Esophagus squamous epithelium (tissue), 5 donors: Measurements from ENCODE around the gene PAPSS2. TPM values are rescaled to one million over a fixed set of nuclear protein-coding genes. Genes with fewer than 3 reads are reported as not detected.
A peak's percentile ranks its signal among the peaks of the same experiment; 100 is the strongest.

ENCODE experiments used
- DNase-seq: peaks from one replicate; lab custom pipeline; 2025; lab: John Stamatoyannopoulos, UW
- H3K27ac ChIP-seq, 4 donors: fragments of 200-600 bp; sonication (generic); one replicate each; pipeline ENCODE4 v1.5.1; 2016 to 2019; ENCODE audit warnings: mild to moderate bottlenecking in 1 of 4
- H3K27me3 ChIP-seq, 4 donors: fragments of 200-600 bp; sonication (generic); 1 replicate in 3 of 4; 2 replicates in 1 of 4; pipeline versions ENCODE4 v1.5.1 to v1.6.0; 2017 to 2021; ENCODE audit warnings: antibody characterized with exemption in 1 of 4
- H3K36me3 ChIP-seq, 3 donors: fragments of 200-600 bp; sonication (generic); one replicate each; pipeline ENCODE4 v1.5.1; 2016 to 2019
- H3K4me1 ChIP-seq, 3 donors: fragments of 200-600 bp; sonication (generic); one replicate each; pipeline ENCODE4 v1.5.1; 2017 to 2019
- H3K4me3 ChIP-seq, 4 donors: fragments of 200-600 bp; sonication (generic); 1 replicate in 3 of 4; 2 replicates in 1 of 4; pipeline ENCODE4 v1.5.1; 2016 to 2019; ENCODE audit warnings: mild to moderate bottlenecking in 2 of 4, moderate library complexity in 1 of 4
- H3K9me3 ChIP-seq, 3 donors: fragments of 200-600 bp; sonication (generic); one replicate each; pipeline ENCODE4 v1.5.1; 2016 to 2019
- POLR2A ChIP-seq, 4 donors: fragments of 450-650 bp; IDR thresholded peaks; one replicate each; pipeline ENCODE4 v1.6.1; 2017; ENCODE audit warnings: antibody characterized with exemption in 4 of 4, mild to moderate bottlenecking in 4 of 4, moderate library complexity in 3 of 4
- WGBS, 2 donors: methylation state at CpG; one replicate each; pipeline ENCODE4 v1.1.5; 2018; 5-methylcytosine and 5-hydroxymethylcytosine counted together
- intact Hi-C: fragments of 100-400 bp; cut with DNase I; formaldehyde crosslinking; loops from one replicate; pipeline ENCODE4 v1.15.0; 2022
- total RNA-seq, 4 donors: library from RNA; depleted of rRNA; stranded (reverse); fragments of >200 nt; gene quantifications; one replicate each; pipeline ENCODE4 v1.1.0, GENCODE V29; 2016
- TF ChIP-seq, protein P1 (sequence below), 6 experiments: fragments of 450-650 bp in 4 of 6; fragments of 200-600 bp in 2 of 6; sonication (generic) in 2 of 6; IDR thresholded peaks; one replicate each; pipeline ENCODE4 v1.5.1; 2016 to 2019; ENCODE audit warnings: antibody characterized with exemption in 6 of 6, mild to moderate bottlenecking in 4 of 6, moderate library complexity in 4 of 6
- donor health status: DM: yes; HTN: yes; CAD: no.

Gene PAPSS2
- total RNA-seq, 4 donors from 2014 or later, result 1.8 to 13.3 (median 11.0) TPM

DNA sequence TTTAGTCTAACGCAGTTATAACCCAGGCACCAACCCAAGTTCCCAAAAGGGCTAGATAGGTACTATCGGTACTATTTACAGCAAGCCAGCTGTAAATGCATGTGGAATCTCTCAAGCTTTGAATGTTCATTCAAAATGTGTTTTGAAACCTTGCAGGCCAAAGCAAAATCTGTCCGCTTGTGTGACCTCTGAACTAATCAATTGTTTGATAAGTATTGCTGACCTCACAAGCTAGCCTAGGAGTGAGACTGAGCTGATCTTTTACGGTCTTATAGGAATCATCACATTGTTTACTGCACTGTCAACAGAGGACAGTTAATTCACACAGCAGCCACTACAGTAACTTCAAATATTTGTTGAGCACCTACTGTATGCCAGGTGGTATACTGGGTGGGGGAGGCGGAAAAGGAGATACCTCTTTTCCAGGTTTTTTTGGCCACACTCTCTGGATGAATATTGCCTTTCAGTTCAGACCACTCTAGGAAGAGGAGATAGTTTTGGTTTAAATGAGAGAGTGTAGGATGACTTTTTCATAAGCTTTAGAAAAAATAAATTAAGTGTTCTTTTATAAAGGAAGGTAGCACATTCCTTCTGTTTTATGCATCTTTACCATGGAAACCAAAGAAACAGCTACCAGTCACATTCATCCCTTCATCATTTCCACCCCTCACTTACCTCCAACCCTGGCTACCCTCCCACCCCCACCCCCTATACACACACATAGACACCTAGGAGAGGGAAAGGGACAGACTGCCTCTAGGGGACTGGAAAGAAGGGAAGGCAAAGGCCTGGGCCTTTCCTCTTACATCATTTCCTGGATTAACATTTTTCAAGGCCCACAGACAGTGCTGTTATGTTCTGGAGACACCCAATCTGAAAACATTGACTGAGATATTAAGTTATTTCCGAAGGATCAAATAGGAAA, 2.4 kb downstream of the PAPSS2 start:
- WGBS, 2 donors, result 91% methylated on average over 6 of the region's 6 CpGs
- Histone ChIP-seq H3K27me3 (peaks cover 0 to 21% (median 3%) of the 10 kb centered on the region in 4 donors), H3K36me3 (no peaks in the 10 kb centered on the region), H3K4me3 (peak overlapping the region in 1 of 4 donors; percentile 88), H3K4me1 (peaks cover 5 to 36% (median 9%) of the 10 kb centered on the region in 3 donors), H3K27ac (no peak overlapping the region), H3K9me3 (no peaks in the 10 kb centered on the region)
- DNase-seq, result no peak
- intact Hi-C loops, result loop anchor here (10.0 kb wide), 1 partner anchor 113 kb away; no protein-coding TSS in a partner anchor
- no peak for TF ChIP-seq POLR2A (IDR thresholded peaks at IDR 0.05)
- TF ChIP-seq, protein P1, sequence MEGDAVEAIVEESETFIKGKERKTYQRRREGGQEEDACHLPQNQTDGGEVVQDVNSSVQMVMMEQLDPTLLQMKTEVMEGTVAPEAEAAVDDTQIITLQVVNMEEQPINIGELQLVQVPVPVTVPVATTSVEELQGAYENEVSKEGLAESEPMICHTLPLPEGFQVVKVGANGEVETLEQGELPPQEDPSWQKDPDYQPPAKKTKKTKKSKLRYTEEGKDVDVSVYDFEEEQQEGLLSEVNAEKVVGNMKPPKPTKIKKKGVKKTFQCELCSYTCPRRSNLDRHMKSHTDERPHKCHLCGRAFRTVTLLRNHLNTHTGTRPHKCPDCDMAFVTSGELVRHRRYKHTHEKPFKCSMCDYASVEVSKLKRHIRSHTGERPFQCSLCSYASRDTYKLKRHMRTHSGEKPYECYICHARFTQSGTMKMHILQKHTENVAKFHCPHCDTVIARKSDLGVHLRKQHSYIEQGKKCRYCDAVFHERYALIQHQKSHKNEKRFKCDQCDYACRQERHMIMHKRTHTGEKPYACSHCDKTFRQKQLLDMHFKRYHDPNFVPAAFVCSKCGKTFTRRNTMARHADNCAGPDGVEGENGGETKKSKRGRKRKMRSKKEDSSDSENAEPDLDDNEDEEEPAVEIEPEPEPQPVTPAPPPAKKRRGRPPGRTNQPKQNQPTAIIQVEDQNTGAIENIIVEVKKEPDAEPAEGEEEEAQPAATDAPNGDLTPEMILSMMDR (IDR thresholded peaks at IDR 0.05), result no peak

DNA sequence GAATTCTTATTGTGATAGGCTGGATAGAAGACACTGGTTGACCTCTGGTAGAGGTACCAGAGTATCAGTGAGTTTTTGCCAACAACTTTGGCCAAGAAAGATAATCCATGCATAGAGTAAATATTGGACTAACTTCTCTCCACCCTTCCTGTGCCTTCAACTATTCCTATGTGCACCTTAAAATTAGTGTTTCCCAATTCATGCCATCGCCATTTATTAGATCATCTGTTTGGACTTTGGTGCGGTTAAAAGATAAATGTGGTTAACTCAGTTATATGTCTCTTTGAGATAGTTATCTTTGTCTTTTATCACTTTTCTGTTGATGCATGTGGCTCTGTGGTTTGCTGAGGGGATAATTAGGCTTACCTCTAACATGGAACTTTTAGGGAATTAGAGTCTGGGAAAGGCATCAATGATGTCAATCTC, 4.6 kb downstream of the PAPSS2 start:
- intact Hi-C loops, result loop anchor here (10.0 kb wide), 1 partner anchor 111 kb away; no protein-coding TSS in a partner anchor
- 91 to 97% methylated on average over 2 of the region's 2 CpGs for WGBS, 2 donors
- no peak for DNase-seq
- TF ChIP-seq, protein P1 (IDR thresholded peaks at IDR 0.05), result no peak
- no peak for TF ChIP-seq POLR2A (IDR thresholded peaks at IDR 0.05)
- Histone ChIP-seq H3K9me3 (no peaks in the 10 kb centered on the region), H3K36me3 (no peaks in the 10 kb centered on the region), H3K27ac (no peak overlapping the region), H3K4me1 (peaks cover 4 to 19% (median 8%) of the 10 kb centered on the region in 3 donors), H3K4me3 (no peak overlapping the region), H3K27me3 (peaks cover 0 to 21% (median 3%) of the 10 kb centered on the region in 4 donors)

DNA sequence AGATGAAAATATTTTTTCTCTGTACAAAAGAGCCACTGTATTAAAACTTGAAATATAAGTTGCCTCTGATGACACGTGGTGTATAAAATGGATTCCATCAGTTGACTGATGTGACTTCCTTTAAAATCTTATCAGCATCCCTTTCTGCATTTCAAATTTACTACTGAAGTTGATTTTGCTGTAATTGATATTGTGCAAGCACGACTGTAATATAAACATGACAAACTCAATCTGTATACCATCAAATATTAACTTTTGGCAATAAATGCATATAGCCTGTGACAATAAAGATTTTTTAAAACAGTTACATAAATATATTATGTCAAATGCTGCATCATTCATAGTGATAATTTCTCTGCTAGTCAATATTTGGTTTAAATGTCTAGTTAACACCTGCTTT, 7.8 kb downstream of the PAPSS2 start:
- intact Hi-C loops, result loop anchor here (10.0 kb wide), 1 partner anchor 107 kb away; no protein-coding TSS in a partner anchor

DNA sequence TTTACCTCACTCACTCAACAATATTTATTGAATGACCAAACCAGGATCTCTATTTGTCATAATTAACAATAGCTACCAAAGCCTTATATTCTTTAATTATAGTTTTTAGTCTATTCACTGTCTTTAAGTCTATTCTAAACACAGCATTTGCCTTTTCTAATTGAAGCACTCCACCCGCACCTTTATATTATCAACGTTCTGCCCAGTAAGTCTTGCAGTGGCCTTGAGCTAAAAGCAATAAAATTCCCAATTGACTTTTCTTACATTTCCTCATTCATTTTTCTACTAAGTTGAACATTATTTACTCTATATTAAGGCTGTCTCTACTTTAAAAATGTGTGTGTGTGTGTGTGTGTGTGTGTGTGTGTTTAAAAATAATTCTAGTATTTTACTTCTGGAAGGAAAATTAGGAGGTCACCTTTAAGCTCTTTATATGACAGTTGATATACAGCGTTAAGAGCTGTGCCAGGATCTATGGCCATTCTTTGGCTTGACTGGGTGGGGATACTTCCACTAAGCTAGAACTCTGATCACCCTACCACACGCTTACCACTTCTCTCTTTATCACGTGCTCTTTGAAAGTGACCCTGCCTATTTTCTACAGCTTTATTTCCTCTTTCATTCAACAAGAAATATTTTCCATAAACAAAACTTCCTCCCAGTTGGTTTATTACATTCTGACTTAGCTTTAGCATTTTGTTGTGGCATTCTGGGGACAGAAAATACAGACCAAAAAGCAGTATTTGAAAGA, 8.8 kb downstream of the PAPSS2 start:
- H3K27ac ChIP-seq, result no peak overlapping the region
- no peaks in the 10 kb centered on the region for H3K9me3 ChIP-seq
- intact Hi-C loops, result loop anchor here (10.0 kb wide), 1 partner anchor 106 kb away; no protein-coding TSS in a partner anchor
- WGBS, 2 donors, result 75 to 79% methylated on average over 5 of the region's 5 CpGs
- no peaks in the 10 kb centered on the region for H3K4me1 ChIP-seq
- H3K4me3 ChIP-seq, result no peak overlapping the region
- TF ChIP-seq, protein P1 (IDR thresholded peaks at IDR 0.05), result no peak
- TF ChIP-seq POLR2A (IDR thresholded peaks at IDR 0.05), result no peak
- H3K36me3 ChIP-seq, result no peaks in the 10 kb centered on the region
- no peak for DNase-seq
- no peaks in the 10 kb centered on the region for H3K27me3 ChIP-seq

More for the DNA sequence above, 7.8 kb downstream of the PAPSS2 start:
- Histone ChIP-seq H3K4me3 (no peak overlapping the region), H3K9me3 (no peaks in the 10 kb centered on the region), H3K36me3 (no peaks in the 10 kb centered on the region), H3K27ac (no peak overlapping the region), H3K4me1 (no peaks in the 10 kb centered on the region), H3K27me3 (no peaks in the 10 kb centered on the region)
- WGBS, 2 donors, result 77 to 78% methylated on average over 2 of the region's 2 CpGs
- no peak for DNase-seq
- TF ChIP-seq, protein P1 (IDR thresholded peaks at IDR 0.05), result no peak
- no peak for TF ChIP-seq POLR2A (IDR thresholded peaks at IDR 0.05)
